Transverse colon (tissue), 4 donors: ENCODE results near the gene ISLR. TPM values are rescaled to one million over a fixed set of nuclear protein-coding genes. Genes with fewer than 3 reads are reported as not detected.

Source experiments
- DNase-seq: peaks from one replicate; pipeline ENCODE4 v3.0.0-alpha.2; 2019
- H3K27ac ChIP-seq, 4 donors: fragments of 200-600 bp; sonication (generic); 2 replicates each; pipeline ENCODE4 v1.5.1; 2016 to 2018; ENCODE audit warnings: inconsistent platforms in 4 of 4
- H3K27me3 ChIP-seq: fragments of 200-600 bp; sonication (generic); 2 replicates; pipeline ENCODE4 v1.5.1; 2017; ENCODE audit warnings: inconsistent platforms
- H3K36me3 ChIP-seq, 4 donors: fragments of 200-600 bp; sonication (generic); 2 replicates each; pipeline ENCODE4 v1.5.1; 2017 to 2019; ENCODE audit warnings: inconsistent platforms in 4 of 4
- H3K4me1 ChIP-seq, 4 donors: fragments of 200-600 bp; sonication (generic); 2 replicates each; pipeline ENCODE4 v1.5.1; 2017 to 2020; ENCODE audit warnings: inconsistent platforms in 4 of 4
- H3K4me3 ChIP-seq, 4 donors: fragments of 200-600 bp; sonication (generic); 1 replicate in 1 of 4; 2 replicates in 3 of 4; pipeline versions ENCODE4 v1.5.1 to v1.6.1; 2017 to 2019; ENCODE audit warnings: inconsistent platforms in 4 of 4
- H3K9me3 ChIP-seq, 2 donors: fragments of 200-600 bp; sonication (generic); 2 replicates each; pipeline ENCODE4 v1.5.1; 2017 to 2019; ENCODE audit warnings: inconsistent platforms in 2 of 2
- CTCF ChIP-seq, 5 experiments: fragments of 200-600 bp in 3 of 5; fragments of 450-650 bp in 2 of 5; sonication (generic) in 3 of 5; IDR thresholded peaks; 1 replicate in 2 of 5; 2 replicates in 3 of 5; pipeline ENCODE4 v1.5.1; 2016 to 2017; ENCODE audit warnings: antibody characterized with exemption in 5 of 5, inconsistent platforms in 3 of 5, mild to moderate bottlenecking in 2 of 5, moderate library complexity in 1 of 5
- EP300 ChIP-seq: sonication (generic); formaldehyde crosslinking; IDR thresholded peaks from one replicate; pipeline ENCODE4 v1.6.1; 2017; ENCODE audit warnings: antibody characterized with exemption, low read depth
- POLR2A ChIP-seq: fragments of 450-650 bp; IDR thresholded peaks from one replicate; pipeline ENCODE4 v1.6.1; 2016; ENCODE audit warnings: antibody characterized with exemption, mild to moderate bottlenecking, moderate library complexity
- POLR2AphosphoS5 ChIP-seq, 3 donors: sonication (generic); formaldehyde crosslinking; IDR thresholded peaks; one replicate each; pipeline ENCODE4 v1.6.1; 2016; ENCODE audit warnings: antibody characterized with exemption in 3 of 3
- WGBS, 2 donors: methylation state at CpG; one replicate each; pipeline ENCODE4 v1.1.5; 2018; ENCODE audit warnings: low coverage in 1 of 2; 5-methylcytosine and 5-hydroxymethylcytosine counted together
- in situ Hi-C, 4 donors: fragments of 200-750 bp; cut with MboI; loops; one replicate each; pipeline versions ENCODE4 v1.15.0 to v1.15.1; 2017; ENCODE audit warnings: low sequenced_read_pairs in 3 of 4, low pct_ligation_motif_present in 1 of 4, low pct_unique_long_range_greater_than_20kb in 1 of 4
- intact Hi-C: fragments of 100-400 bp; cut with DNase I; formaldehyde crosslinking; loops from one replicate; pipeline ENCODE4 v1.15.1; 2023; ENCODE audit warnings: low total_unique reads
- total RNA-seq, 4 donors: library from RNA; depleted of rRNA; stranded (reverse); fragments of >200 nt; gene quantifications; one replicate each; pipeline ENCODE4 v1.1.0, GENCODE V29; 2016

The ISLR gene
- total RNA-seq, 4 donors from 2014 or later, result 18.8 to 191 (median 25.5) TPM

GRCh38 chr15:74214324-74215021, 41.0 kb downstream of the ISLR start:
- in situ Hi-C loops (no loop called here), intact Hi-C loops (no loop called here)
- Histone ChIP-seq H3K36me3 (no peaks in the 10 kb centered on the region), H3K27me3 (no peaks in the 10 kb centered on the region), H3K4me1 (no peaks in the 10 kb centered on the region), H3K27ac (no peak overlapping the region), H3K9me3 (no peaks in the 10 kb centered on the region), H3K4me3 (no peak overlapping the region)
- 81 to 87% methylated on average over 3 to 6 of the region's 6 CpGs for WGBS, 2 donors
- TF ChIP-seq POLR2AphosphoS5 (IDR thresholded peaks at IDR 0.05) (no peak), CTCF (IDR thresholded peaks at IDR 0.05) (no peak), EP300 (no peak), POLR2A (no peak)
- no peak for DNase-seq

GRCh38 chr15:74215958-74216357, 42.4 kb downstream of the ISLR start:
- no peak overlapping the region for H3K4me3 ChIP-seq
- TF ChIP-seq POLR2A, result no peak
- no peak for TF ChIP-seq POLR2AphosphoS5 (IDR thresholded peaks at IDR 0.05)
- TF ChIP-seq CTCF (IDR thresholded peaks at IDR 0.05), result no peak
- no peak for TF ChIP-seq EP300
- 90% methylated on average over 8 of the region's 8 CpGs; no CpG with 5 or more reads in 1 of the 2 donors for WGBS, 2 donors
- H3K36me3 ChIP-seq, result no peaks in the 10 kb centered on the region
- in situ Hi-C loops (no loop called here), intact Hi-C loops (no loop called here)
- H3K4me1 ChIP-seq, result no peaks in the 10 kb centered on the region
- H3K27me3 ChIP-seq, result no peaks in the 10 kb centered on the region
- no peaks in the 10 kb centered on the region for H3K9me3 ChIP-seq
- no peak overlapping the region for H3K27ac ChIP-seq
- DNase-seq, result no peak

- no peaks in the 10 kb centered on the region for H3K9me3 ChIP-seq
- H3K4me1 ChIP-seq, result no peaks in the 10 kb centered on the region
- no peak overlapping the region for H3K4me3 ChIP-seq
- 68% methylated on average over 3 of the region's 3 CpGs; no CpG with 5 or more reads in 1 of the 2 donors for WGBS, 2 donors
- intact Hi-C loops, result no loop called here
- H3K27ac ChIP-seq, result no peak overlapping the region
- DNase-seq, result no peak
- H3K27me3 ChIP-seq, result no peaks in the 10 kb centered on the region
- H3K36me3 ChIP-seq, result no peaks in the 10 kb centered on the region
- no peak for TF ChIP-seq EP300
- in situ Hi-C loops, result no loop called here
Measured at GRCh38 chr15:74216949-74217348, 43.4 kb downstream of the ISLR start.

GRCh38 chr15:74217907-74218885, 44.7 kb downstream of the ISLR start:
- Histone ChIP-seq H3K36me3 (no peaks in the 10 kb centered on the region), H3K4me1 (peaks cover 0 to 9% (median 0%) of the 10 kb centered on the region in 4 donors), H3K9me3 (no peaks in the 10 kb centered on the region), H3K27me3 (peaks cover 3% of the 10 kb centered on the region), H3K4me3 (no peak overlapping the region), H3K27ac (no peak overlapping the region)
- WGBS, 2 donors, result 87% methylated on average over 13 of the region's 16 CpGs; no CpG with 5 or more reads in 1 of the 2 donors
- no peak for DNase-seq
- no peak for TF ChIP-seq CTCF (IDR thresholded peaks at IDR 0.05)
- TF ChIP-seq EP300, result no peak
- TF ChIP-seq POLR2AphosphoS5 (IDR thresholded peaks at IDR 0.05), result no peak
- TF ChIP-seq POLR2A, result no peak
- in situ Hi-C loops, result no loop called here
- intact Hi-C loops, result no loop called here
